A549 (cell line): Measurements from ENCODE around the gene DCAF8. TPM values are rescaled to one million over a fixed set of nuclear protein-coding genes. Genes with fewer than 3 reads are reported as not detected.

Experiments used
- ATAC-seq, 2 experiments: fragments of 200-7000 bp in 1 of 2; fragments of >200 bp in 1 of 2; cut with Nextera tagmentation in 1 of 2; cut with Tn5 transposase in 1 of 2; 3 replicates each; pipeline versions ENCODE4 v1.8.0 to v1.9.1; 2018 to 2020; ENCODE audit warnings: mild to moderate bottlenecking in 1 of 2, moderate library complexity in 1 of 2
- CTCF ChIA-PET: fragments of 300-600 bp; sonication (Branson Sonifier 250); formaldehyde crosslinking; extraction: SDS; loops from one replicate; lab custom pipeline; 2021; ENCODE audit warnings: antibody characterized with exemption, inconsistent platforms; lab: Yijun Ruan, JAX
- POLR2A ChIA-PET: fragments of 350-600 bp; formaldehyde crosslinking; extraction: SDS; loops from one replicate; lab custom pipeline; 2021; ENCODE audit warnings: antibody characterized with exemption, inconsistent platforms; lab: Yijun Ruan, JAX
- DNase-seq, 2 experiments: peaks; one replicate each; pipeline versions ENCODE4 v3.0.0 to v3.0.0-alpha.2; 2011 to 2016; ENCODE audit warnings: low read depth in 1 of 2, low spot score in 1 of 2
- FAIRE-seq: peaks from 2 replicates; lab custom pipeline; 2011; peaks lifted over from hg19 to GRCh38; lab: Jason Lieb, UNC
- H3K27ac ChIP-seq, 2 experiments: fragments of >200 bp; sonication (Bioruptor Twin); formaldehyde crosslinking; 3 replicates each; pipeline ENCODE4 v1.5.1; 2016 to 2017
- H3K4me1 ChIP-seq: fragments of >200 bp; sonication (Bioruptor Twin); formaldehyde crosslinking; 3 replicates; pipeline ENCODE4 v1.6.1; 2016
- H3K4me2 ChIP-seq: fragments of >200 bp; sonication (Bioruptor Twin); formaldehyde crosslinking; 3 replicates; pipeline ENCODE4 v1.6.1; 2016
- H3K4me3 ChIP-seq: fragments of >200 bp; sonication (Bioruptor Twin); formaldehyde crosslinking; 3 replicates; pipeline ENCODE4 v1.5.1; 2016
- H3K9me3 ChIP-seq: fragments of >200 bp; sonication (Bioruptor Twin); formaldehyde crosslinking; 3 replicates; pipeline ENCODE4 v1.6.1; 2016
- BHLHE40 ChIP-seq: IDR thresholded peaks from 2 replicates; pipeline ENCODE4 v1.6.1; 2012; ENCODE audit warnings: low read depth, low read length, inconsistent platforms
- CBX2 ChIP-seq: fragments of 200-600 bp; sonication (generic); IDR thresholded peaks from 2 replicates; pipeline ENCODE4 v1.6.1; 2016; ENCODE audit warnings: low read depth, mild to moderate bottlenecking, borderline replicate concordance
- CBX8 ChIP-seq: fragments of 200-600 bp; sonication (generic); IDR thresholded peaks from 2 replicates; pipeline ENCODE4 v1.6.1; 2016
- CHD2 ChIP-seq: fragments of 150-350 bp; IDR thresholded peaks from 2 replicates; pipeline ENCODE4 v1.6.1; 2014; ENCODE audit warnings: low read length; ENCODE audit not compliant: partially characterized antibody
- CHD4 ChIP-seq: fragments of 200-600 bp; sonication (generic); IDR thresholded peaks from 2 replicates; pipeline ENCODE4 v1.6.1; 2016; ENCODE audit warnings: antibody characterized with exemption, mild to moderate bottlenecking, borderline replicate concordance
- EHMT2 ChIP-seq: fragments of 200-600 bp; sonication (generic); IDR thresholded peaks from 2 replicates; pipeline ENCODE4 v1.6.1; 2016; ENCODE audit warnings: antibody characterized with exemption, low read depth, mild to moderate bottlenecking, moderate library complexity
- ESRRA ChIP-seq: fragments of 150-350 bp; IDR thresholded peaks from 2 replicates; pipeline ENCODE4 v1.6.1; 2014; ENCODE audit warnings: mild to moderate bottlenecking, low read length, borderline replicate concordance
- FOSB ChIP-seq: fragments of 250-450 bp; sonication (Bioruptor Pico); IDR thresholded peaks from 2 replicates; pipeline ENCODE4 v1.5.0; 2020; ENCODE audit warnings: mild to moderate bottlenecking, moderate library complexity
- FOSL2 ChIP-seq, 2 experiments: fragments of 450-650 bp in 1 of 2; fragments of >200 bp in 1 of 2; sonication (Bioruptor Twin) in 1 of 2; formaldehyde crosslinking; IDR thresholded peaks; 2 replicates each; pipeline versions ENCODE4 v1.5.0 to v1.6.1; 2016 to 2020; ENCODE audit warnings: mild to moderate bottlenecking in 1 of 2, moderate library complexity in 1 of 2
- GATA3 ChIP-seq: IDR thresholded peaks from 2 replicates; pipeline ENCODE4 v1.6.1; 2012; ENCODE audit warnings: borderline replicate concordance
- HEYL ChIP-seq: fragments of 250-450 bp; sonication (Bioruptor Pico); IDR thresholded peaks from 2 replicates; pipeline ENCODE4 v1.8.0; 2021; ENCODE audit warnings: mild to moderate bottlenecking, moderate library complexity
- KDM5A ChIP-seq: fragments of 200-600 bp; sonication (generic); IDR thresholded peaks from 2 replicates; pipeline ENCODE4 v1.6.1; 2016; ENCODE audit warnings: antibody characterized with exemption, mild to moderate bottlenecking
- MAFK ChIP-seq: fragments of 450-650 bp; IDR thresholded peaks from 2 replicates; pipeline ENCODE4 v1.6.1; 2014; ENCODE audit not compliant: partially characterized antibody
- MYC ChIP-seq: IDR thresholded peaks from 2 replicates; pipeline ENCODE4 v1.6.1; 2012; ENCODE audit warnings: mild to moderate bottlenecking, inconsistent platforms, low read length, improper control_type of control experiment, borderline replicate concordance
- NFE2L2 ChIP-seq: fragments of 150-350 bp; conservative IDR thresholded peaks from 2 replicates; pipeline ENCODE4 v1.6.1; 2014; ENCODE audit warnings: low read length
- NR3C1 ChIP-seq: fragments of >200 bp; sonication (Bioruptor Twin); formaldehyde crosslinking; IDR thresholded peaks from 3 replicates; pipeline ENCODE4 v1.6.1; 2017
- PHF8 ChIP-seq: fragments of 200-600 bp; sonication (generic); IDR thresholded peaks from 2 replicates; pipeline ENCODE4 v1.6.1; 2016; ENCODE audit warnings: low read depth, mild to moderate bottlenecking, antibody characterized with exemption, moderate library complexity, borderline replicate concordance
- POLR2AphosphoS2 ChIP-seq: conservative IDR thresholded peaks from 2 replicates; pipeline ENCODE4 v1.6.1; 2012; ENCODE audit warnings: low read length, improper control_type of control experiment, inconsistent platforms
- RAD21 ChIP-seq, 2 experiments: fragments of >200 bp in 1 of 2; sonication (Bioruptor Twin) in 1 of 2; formaldehyde crosslinking in 1 of 2; IDR thresholded peaks in 1 of 2; conservative IDR thresholded peaks in 1 of 2; 2 replicates in 1 of 2; 3 replicates in 1 of 2; pipeline ENCODE4 v1.6.1; 2012 to 2018; ENCODE audit warnings: inconsistent platforms in 1 of 2
- RARB ChIP-seq: fragments of 250-450 bp; sonication (Bioruptor Pico); IDR thresholded peaks from 2 replicates; pipeline ENCODE4 v1.8.0; 2021; ENCODE audit warnings: mild to moderate bottlenecking, moderate library complexity
- RCOR1 ChIP-seq: fragments of 150-350 bp; IDR thresholded peaks from 2 replicates; pipeline ENCODE4 v1.6.1; 2014; ENCODE audit warnings: antibody characterized with exemption, low read length, low read depth
- TFCP2L1 ChIP-seq: fragments of 250-450 bp; sonication (Bioruptor Pico); IDR thresholded peaks from 2 replicates; pipeline ENCODE4 v1.5.0; 2021; ENCODE audit warnings: mild to moderate bottlenecking
- ZNF302 ChIP-seq: fragments of 250-450 bp; sonication (Bioruptor Pico); IDR thresholded peaks from 2 replicates; pipeline ENCODE4 v1.9.0; 2021; ENCODE audit warnings: inconsistent platforms, mild to moderate bottlenecking, moderate library complexity
- ZSCAN20 ChIP-seq: fragments of 250-450 bp; sonication (Bioruptor Pico); IDR thresholded peaks from 2 replicates; pipeline ENCODE4 v1.8.0; 2022; ENCODE audit warnings: mild to moderate bottlenecking, moderate library complexity
- WGBS: methylation state at CpG from one replicate; pipeline ENCODE4 v1.1.6; 2017; ENCODE audit errors: missing lambda C conversion rate; 5-methylcytosine and 5-hydroxymethylcytosine counted together
- polyA plus RNA-seq, 4 experiments: library from polyadenylated mRNA; depleted of rRNA in 3 of 4; stranded (reverse); fragments of >200 nt; fragmentation: RNase III in 1 of 4; extraction: RNeasy Plus Mini Kit Qiagen cat#74134 plus additional on column Dnase treatment in 1 of 4; gene quantifications; 2 replicates in 3 of 4; 3 replicates in 1 of 4; pipeline ENCODE4 v1.2.3, GENCODE V29; 2011 to 2017
- TF ChIP-seq, protein P1 (sequence below): fragments of 250-450 bp; sonication (Bioruptor Pico); IDR thresholded peaks from 2 replicates; pipeline ENCODE4 v1.5.0; 2020; ENCODE audit warnings: low read depth, mild to moderate bottlenecking, moderate library complexity
- TF ChIP-seq, protein P2 (sequence below): IDR thresholded peaks from 2 replicates; pipeline ENCODE4 v1.6.1; 2012; ENCODE audit warnings: low read depth, borderline replicate concordance
- TF ChIP-seq, protein P3 (sequence below): fragments of 150-350 bp; IDR thresholded peaks from 2 replicates; pipeline ENCODE4 v1.6.1; 2014; ENCODE audit warnings: low read depth, mild to moderate bottlenecking, low read length
- TF ChIP-seq, protein P4 (sequence below): fragments of 450-650 bp; IDR thresholded peaks from 2 replicates; pipeline ENCODE4 v1.6.1; 2014; ENCODE audit warnings: antibody characterized with exemption
- TF ChIP-seq, protein P5 (sequence below): IDR thresholded peaks from 2 replicates; pipeline ENCODE4 v1.6.1; 2012

Gene DCAF8
- polyA plus RNA-seq, 2 of the 4 experiments (the other 2 are of a cell fraction): 69.8 to 113 TPM

DNA sequence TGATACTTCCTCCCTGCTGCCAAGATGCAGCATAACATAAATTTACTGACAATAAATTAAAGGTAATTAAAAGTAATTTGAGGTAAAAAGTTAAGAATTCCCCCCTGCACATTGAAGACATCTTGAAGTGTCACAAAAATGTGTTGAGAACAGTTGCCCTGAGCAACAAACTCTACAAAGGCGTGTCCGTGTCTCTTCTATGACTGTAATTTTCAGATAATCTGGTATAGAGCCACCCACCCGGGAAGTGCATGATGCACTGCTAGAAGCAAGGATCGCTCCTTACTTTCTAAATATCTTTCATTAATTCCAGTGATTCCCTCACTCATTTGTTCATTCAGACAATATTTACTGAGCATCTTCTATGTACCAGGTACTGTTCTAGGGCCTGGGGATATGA, 83.0 kb downstream of the DCAF8 start:
- no peak overlapping the region for H3K4me2 ChIP-seq
- H3K27ac ChIP-seq: no peak overlapping the region
- H3K4me3 ChIP-seq: no peak overlapping the region
- peak in 1 of 2 experiments; percentile 16 for DNase-seq
- ChIA-PET POLR2A (no interaction called here), CTCF (interaction anchor here (1.6 to 5.1 kb wide), 3 partner anchors 12 to 78 kb away, joined by 3 to 40 read pairs (median 8); partner anchors contain the start of gene CASQ1)
- TF ChIP-seq, protein P1, sequence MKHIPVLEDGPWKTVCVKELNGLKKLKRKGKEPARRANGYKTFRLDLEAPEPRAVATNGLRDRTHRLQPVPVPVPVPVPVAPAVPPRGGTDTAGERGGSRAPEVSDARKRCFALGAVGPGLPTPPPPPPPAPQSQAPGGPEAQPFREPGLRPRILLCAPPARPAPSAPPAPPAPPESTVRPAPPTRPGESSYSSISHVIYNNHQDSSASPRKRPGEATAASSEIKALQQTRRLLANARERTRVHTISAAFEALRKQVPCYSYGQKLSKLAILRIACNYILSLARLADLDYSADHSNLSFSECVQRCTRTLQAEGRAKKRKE (CRISPR knock-in tag): no peak
- TF ChIP-seq ESRRA (no peak), EHMT2 (no peak), GATA3 (no peak), RCOR1 (no peak), MAFK (no peak), CHD4 (no peak), RAD21 (conservative IDR thresholded peaks at IDR 0.05 in 1 of 2, IDR thresholded peaks at IDR 0.05 in 1 of 2) (no peak), RARB (CRISPR knock-in tag) (no peak), KDM5A (no peak), CBX2 (no peak), CHD2 (no peak), TFCP2L1 (no peak), PHF8 (no peak), NFE2L2 (no peak), ZSCAN20 (CRISPR knock-in tag) (no peak), BHLHE40 (no peak)
- TF ChIP-seq, protein P2, sequence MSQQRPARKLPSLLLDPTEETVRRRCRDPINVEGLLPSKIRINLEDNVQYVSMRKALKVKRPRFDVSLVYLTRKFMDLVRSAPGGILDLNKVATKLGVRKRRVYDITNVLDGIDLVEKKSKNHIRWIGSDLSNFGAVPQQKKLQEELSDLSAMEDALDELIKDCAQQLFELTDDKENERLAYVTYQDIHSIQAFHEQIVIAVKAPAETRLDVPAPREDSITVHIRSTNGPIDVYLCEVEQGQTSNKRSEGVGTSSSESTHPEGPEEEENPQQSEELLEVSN: no peak
- TF ChIP-seq, protein P3, sequence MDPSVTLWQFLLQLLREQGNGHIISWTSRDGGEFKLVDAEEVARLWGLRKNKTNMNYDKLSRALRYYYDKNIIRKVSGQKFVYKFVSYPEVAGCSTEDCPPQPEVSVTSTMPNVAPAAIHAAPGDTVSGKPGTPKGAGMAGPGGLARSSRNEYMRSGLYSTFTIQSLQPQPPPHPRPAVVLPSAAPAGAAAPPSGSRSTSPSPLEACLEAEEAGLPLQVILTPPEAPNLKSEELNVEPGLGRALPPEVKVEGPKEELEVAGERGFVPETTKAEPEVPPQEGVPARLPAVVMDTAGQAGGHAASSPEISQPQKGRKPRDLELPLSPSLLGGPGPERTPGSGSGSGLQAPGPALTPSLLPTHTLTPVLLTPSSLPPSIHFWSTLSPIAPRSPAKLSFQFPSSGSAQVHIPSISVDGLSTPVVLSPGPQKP: no peak
- TF ChIP-seq, protein P4, sequence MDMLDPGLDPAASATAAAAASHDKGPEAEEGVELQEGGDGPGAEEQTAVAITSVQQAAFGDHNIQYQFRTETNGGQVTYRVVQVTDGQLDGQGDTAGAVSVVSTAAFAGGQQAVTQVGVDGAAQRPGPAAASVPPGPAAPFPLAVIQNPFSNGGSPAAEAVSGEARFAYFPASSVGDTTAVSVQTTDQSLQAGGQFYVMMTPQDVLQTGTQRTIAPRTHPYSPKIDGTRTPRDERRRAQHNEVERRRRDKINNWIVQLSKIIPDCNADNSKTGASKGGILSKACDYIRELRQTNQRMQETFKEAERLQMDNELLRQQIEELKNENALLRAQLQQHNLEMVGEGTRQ: no peak
- ATAC-seq: no peak
- H3K9me3 ChIP-seq: no peaks in the 10 kb centered on the region
- no peaks in the 10 kb centered on the region for H3K4me1 ChIP-seq
- no peak for FAIRE-seq
- WGBS: 61% methylated on average over 4 of the region's 4 CpGs

DNA sequence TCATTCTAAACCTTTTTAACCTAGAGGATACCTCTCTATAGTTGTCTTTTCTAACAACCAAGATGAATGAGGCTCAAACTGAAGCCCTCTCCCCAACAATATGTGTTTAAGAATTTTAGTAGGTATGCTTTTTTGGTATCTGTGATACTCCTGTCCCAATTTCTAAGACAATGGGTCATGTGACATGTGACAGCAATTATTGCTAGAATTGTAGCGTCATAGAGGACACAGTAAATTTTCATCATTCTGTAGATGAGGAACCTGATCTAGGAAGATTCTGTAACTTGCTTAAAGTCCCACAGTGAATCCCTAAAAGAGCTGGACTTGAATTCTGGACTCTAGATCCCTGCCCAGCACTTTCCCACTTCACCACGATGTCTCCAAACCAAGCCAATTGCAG, 83.6 kb downstream of the DCAF8 start:
- ChIA-PET CTCF (interaction anchor here (1.6 to 5.1 kb wide), 3 partner anchors 13 to 78 kb away, joined by 3 to 40 read pairs (median 8); partner anchors contain the start of gene CASQ1), POLR2A (no interaction called here)
- Histone ChIP-seq H3K27ac (no peak overlapping the region), H3K9me3 (no peaks in the 10 kb centered on the region), H3K4me2 (no peak overlapping the region), H3K4me1 (no peaks in the 10 kb centered on the region), H3K4me3 (no peak overlapping the region)
- 66% methylated on average over 2 of the region's 2 CpGs for WGBS
- no peak for TF ChIP-seq HEYL (CRISPR knock-in tag)
- ATAC-seq (no peak), FAIRE-seq (no peak), DNase-seq (no peak)

DNA sequence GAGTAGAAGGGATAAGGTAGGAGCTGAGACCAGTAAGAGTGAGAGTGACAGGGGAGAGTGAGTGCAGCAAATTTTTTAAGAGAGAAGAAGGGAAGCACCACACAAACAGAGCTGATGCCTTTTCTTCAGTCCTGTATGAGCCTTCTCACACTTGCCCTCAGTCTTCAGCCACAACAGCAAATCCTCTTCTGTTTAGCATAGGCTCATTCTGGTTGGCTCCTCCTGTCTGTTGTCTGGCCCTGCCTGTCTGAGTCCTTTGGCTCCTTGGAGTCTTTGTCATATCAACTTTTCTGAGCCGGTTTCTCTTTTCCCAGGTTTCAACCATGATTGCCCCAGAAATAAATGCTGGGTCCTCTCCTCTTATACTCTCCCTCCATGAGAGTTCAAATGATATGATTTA, 84.7 kb downstream of the DCAF8 start:
- Histone ChIP-seq H3K4me3 (no peak overlapping the region), H3K4me1 (no peaks in the 10 kb centered on the region), H3K4me2 (no peak overlapping the region), H3K9me3 (no peaks in the 10 kb centered on the region), H3K27ac (no peak overlapping the region)
- no peak for DNase-seq
- WGBS: 88% methylated on average over 1 of the region's 1 CpG
- ChIA-PET CTCF (interaction anchor here (0.6 to 2.1 kb wide), 3 partner anchors 15 to 1010 kb away, joined by 3 to 8 read pairs (median 6); no protein-coding TSS in a partner anchor), POLR2A (no interaction called here)
- FAIRE-seq: no peak
- ATAC-seq: no peak
- TF ChIP-seq MYC (no peak), NR3C1 (no peak), GATA3 (no peak), MAFK (no peak), FOSL2 (IDR thresholded peaks at IDR 0.05) (no peak), FOSL2 (CRISPR knock-in tag; IDR thresholded peaks at IDR 0.05) (no peak), FOSB (CRISPR knock-in tag) (no peak), ZNF302 (no peak), CBX8 (no peak), POLR2AphosphoS2 (no peak)
- TF ChIP-seq, protein P2: no peak
- TF ChIP-seq, protein P5, sequence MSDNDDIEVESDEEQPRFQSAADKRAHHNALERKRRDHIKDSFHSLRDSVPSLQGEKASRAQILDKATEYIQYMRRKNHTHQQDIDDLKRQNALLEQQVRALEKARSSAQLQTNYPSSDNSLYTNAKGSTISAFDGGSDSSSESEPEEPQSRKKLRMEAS: no peak
- TF ChIP-seq, protein P1 (CRISPR knock-in tag): no peak
